Tibial nerve (tissue), 3 donors: ENCODE data around the gene DGCR6L.
"Not testable (repeated sequence)": the region's sequence is repeated elsewhere in the genome, so short reads cannot be mapped to it uniquely, and the experiment has no call there.

ENCODE experiments used
- POLR2A ChIP-seq, 2 donors: fragments of 450-650 bp; IDR thresholded peaks; one replicate each; pipeline ENCODE4 v1.6.1; 2017; ENCODE audit warnings: antibody characterized with exemption in 2 of 2, mild to moderate bottlenecking in 2 of 2, moderate library complexity in 2 of 2
- TF ChIP-seq, protein P1 (sequence below), 5 experiments: fragments of 200-600 bp in 3 of 5; fragments of 450-650 bp in 2 of 5; sonication (generic) in 3 of 5; IDR thresholded peaks; one replicate each; pipeline ENCODE4 v1.5.1; 2016 to 2019; ENCODE audit warnings: antibody characterized with exemption in 5 of 5, mild to moderate bottlenecking in 3 of 5, moderate library complexity in 2 of 5

DNA sequence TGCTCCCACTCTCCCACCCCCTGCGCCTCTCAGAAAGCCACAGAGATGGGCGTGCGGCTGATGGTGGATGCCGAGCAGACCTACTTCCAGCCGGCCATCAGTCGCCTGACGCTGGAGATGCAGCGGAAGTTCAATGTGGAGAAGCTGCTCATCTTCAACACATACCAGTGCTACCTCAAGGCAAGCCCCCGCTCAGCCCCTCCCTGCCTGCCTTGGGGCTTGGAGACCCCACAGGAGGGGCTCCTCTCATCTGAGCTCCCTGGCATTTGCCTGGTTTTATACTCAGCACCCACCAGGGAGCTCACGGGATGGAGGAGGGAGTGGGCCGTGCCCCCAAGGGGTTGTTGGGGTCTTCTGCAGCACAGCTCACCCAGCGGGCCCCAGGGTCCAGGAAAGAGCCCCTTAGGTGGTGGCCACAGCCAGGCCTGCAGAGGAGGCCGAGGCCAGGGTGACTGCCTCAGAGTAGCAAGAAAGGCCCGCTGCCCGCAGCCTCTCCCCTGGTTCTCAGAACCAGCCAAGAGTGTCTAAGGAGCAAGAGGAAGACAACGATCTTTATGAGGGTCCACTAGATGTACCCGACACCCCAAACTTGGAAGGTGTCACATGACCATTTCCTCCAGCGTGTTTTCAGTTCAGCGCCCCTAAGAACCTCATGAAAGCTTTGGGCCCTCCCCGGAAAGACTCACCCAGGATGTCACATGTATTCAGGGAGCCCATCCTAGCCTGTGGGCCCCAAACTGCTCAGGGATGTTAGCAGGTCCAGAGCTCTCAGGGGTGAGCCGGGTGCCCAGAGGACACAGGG, 13.0 kb downstream of the DGCR6L start:
- TF ChIP-seq, protein P1, sequence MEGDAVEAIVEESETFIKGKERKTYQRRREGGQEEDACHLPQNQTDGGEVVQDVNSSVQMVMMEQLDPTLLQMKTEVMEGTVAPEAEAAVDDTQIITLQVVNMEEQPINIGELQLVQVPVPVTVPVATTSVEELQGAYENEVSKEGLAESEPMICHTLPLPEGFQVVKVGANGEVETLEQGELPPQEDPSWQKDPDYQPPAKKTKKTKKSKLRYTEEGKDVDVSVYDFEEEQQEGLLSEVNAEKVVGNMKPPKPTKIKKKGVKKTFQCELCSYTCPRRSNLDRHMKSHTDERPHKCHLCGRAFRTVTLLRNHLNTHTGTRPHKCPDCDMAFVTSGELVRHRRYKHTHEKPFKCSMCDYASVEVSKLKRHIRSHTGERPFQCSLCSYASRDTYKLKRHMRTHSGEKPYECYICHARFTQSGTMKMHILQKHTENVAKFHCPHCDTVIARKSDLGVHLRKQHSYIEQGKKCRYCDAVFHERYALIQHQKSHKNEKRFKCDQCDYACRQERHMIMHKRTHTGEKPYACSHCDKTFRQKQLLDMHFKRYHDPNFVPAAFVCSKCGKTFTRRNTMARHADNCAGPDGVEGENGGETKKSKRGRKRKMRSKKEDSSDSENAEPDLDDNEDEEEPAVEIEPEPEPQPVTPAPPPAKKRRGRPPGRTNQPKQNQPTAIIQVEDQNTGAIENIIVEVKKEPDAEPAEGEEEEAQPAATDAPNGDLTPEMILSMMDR (IDR thresholded peaks at IDR 0.05), result not testable (repeated sequence)
- not testable (repeated sequence) for TF ChIP-seq POLR2A (IDR thresholded peaks at IDR 0.05)
